GM23338 (cell line): ENCODE data around the gene CCDC102A. TPM values are rescaled to one million over a fixed set of nuclear protein-coding genes. Genes with fewer than 3 reads are reported as not detected.

ENCODE experiments used
- ATAC-seq: fragments of 200-7000 bp; cut with Tn5 transposase; 3 replicates; pipeline ENCODE4 v1.9.1; 2020
- DNase-seq: peaks from one replicate; pipeline ENCODE4 v3.0.0-alpha.2; 2015; ENCODE audit warnings: low spot score
- H2AFZ ChIP-seq: fragments of 200-600 bp; sonication (generic); 2 replicates; pipeline ENCODE4 v1.8.0; 2016; ENCODE audit warnings: antibody characterized with exemption, mild to moderate bottlenecking, moderate library complexity
- H3F3A ChIP-seq: fragments of 200-600 bp; sonication (generic); replicated peaks from 2 replicates; pipeline ENCODE4 v1.8.0; 2017; ENCODE audit warnings: antibody characterized with exemption, mixed run types, low read depth
- H3K27ac ChIP-seq: fragments of 200-600 bp; sonication (generic); 2 replicates; pipeline ENCODE4 v1.6.1; 2016; ENCODE audit warnings: low read depth
- H3K27me3 ChIP-seq: fragments of 200-600 bp; sonication (generic); 2 replicates; pipeline ENCODE4 v1.8.0; 2016; ENCODE audit warnings: mild to moderate bottlenecking, mixed run types, moderate library complexity; ENCODE audit not compliant: insufficient read depth
- H3K36me3 ChIP-seq: fragments of 200-600 bp; sonication (generic); 2 replicates; pipeline ENCODE4 v1.8.0; 2016; ENCODE audit warnings: mild to moderate bottlenecking; ENCODE audit not compliant: insufficient read depth
- H3K4me1 ChIP-seq: fragments of 200-600 bp; sonication (generic); 2 replicates; pipeline ENCODE4 v1.8.0; 2016; ENCODE audit warnings: mild to moderate bottlenecking, moderate library complexity; ENCODE audit not compliant: insufficient read depth
- H3K4me2 ChIP-seq: fragments of 200-600 bp; sonication (generic); 2 replicates; pipeline ENCODE4 v1.7.1; 2017; ENCODE audit warnings: mixed run types
- H3K4me3 ChIP-seq: fragments of 200-600 bp; sonication (generic); 2 replicates; pipeline ENCODE4 v1.6.1; 2016; ENCODE audit warnings: mixed run types
- H3K79me2 ChIP-seq: fragments of 200-600 bp; sonication (generic); replicated peaks from 2 replicates; pipeline ENCODE4 v1.8.0; 2017; ENCODE audit warnings: mild to moderate bottlenecking; ENCODE audit not compliant: insufficient read depth
- H3K9me2 ChIP-seq: fragments of 200-600 bp; sonication (generic); 2 replicates; pipeline ENCODE4 v1.8.0; 2017; ENCODE audit not compliant: insufficient read depth
- H4K20me1 ChIP-seq: fragments of 200-600 bp; sonication (generic); replicated peaks from 2 replicates; pipeline ENCODE4 v1.8.0; 2017; ENCODE audit warnings: mild to moderate bottlenecking; ENCODE audit not compliant: insufficient read depth
- H3K27ac Mint-ChIP-seq: 2 replicates; pipeline ENCODE4 v1.8.0; 2020; ENCODE audit warnings: inconsistent platforms, mild to moderate bottlenecking, moderate library complexity, mixed read lengths
- H3K27me3 Mint-ChIP-seq: 3 replicates; pipeline ENCODE4 v1.8.0; 2022; ENCODE audit warnings: low read depth, mild to moderate bottlenecking, moderate library complexity, mixed read lengths, inconsistent platforms; ENCODE audit not compliant: insufficient read depth, poor library complexity
- H3K36me3 Mint-ChIP-seq: 3 replicates; pipeline ENCODE4 v1.8.0; 2021; ENCODE audit warnings: low read depth, mild to moderate bottlenecking, inconsistent platforms, moderate library complexity, mixed read lengths
- H3K4me1 Mint-ChIP-seq: 3 replicates; pipeline ENCODE4 v1.8.0; 2020; ENCODE audit warnings: mild to moderate bottlenecking, inconsistent platforms, mixed read lengths
- H3K4me3 Mint-ChIP-seq: 3 replicates; pipeline ENCODE4 v1.8.0; 2021; ENCODE audit warnings: moderate library complexity, mild to moderate bottlenecking, inconsistent platforms, mixed read lengths
- H3K9me3 Mint-ChIP-seq: 3 replicates; pipeline ENCODE4 v1.8.0; 2020; ENCODE audit warnings: moderate library complexity, mild to moderate bottlenecking, inconsistent platforms, mixed read lengths
- CREB1 ChIP-seq: fragments of 250-450 bp; sonication (Bioruptor Pico); IDR thresholded peaks from 2 replicates; pipeline ENCODE4 v1.5.0; 2020; ENCODE audit warnings: low read depth, mild to moderate bottlenecking, moderate library complexity
- EZH2 ChIP-seq: fragments of 200-600 bp; sonication (generic); IDR thresholded peaks from one replicate; pipeline ENCODE4 v1.8.0; 2017; ENCODE audit warnings: antibody characterized with exemption, mild to moderate bottlenecking, low read depth; ENCODE audit not compliant: unreplicated experiment
- EZH2phosphoT487 ChIP-seq: fragments of 200-600 bp; sonication (generic); IDR thresholded peaks from one replicate; pipeline ENCODE4 v1.8.1; 2018; ENCODE audit warnings: antibody characterized with exemption; ENCODE audit not compliant: unreplicated experiment
- NANOG ChIP-seq: IDR thresholded peaks from 2 replicates; pipeline ENCODE4 v1.6.1; 2016; ENCODE audit warnings: antibody characterized with exemption, borderline replicate concordance
- POLR2AphosphoS5 ChIP-seq: IDR thresholded peaks from 2 replicates; pipeline ENCODE4 v1.6.1; 2016; ENCODE audit warnings: antibody characterized with exemption, low read depth
- polyA plus RNA-seq: library from polyadenylated mRNA; unstranded; fragments of >200 nt; fragmentation: Nextera tagmentation; extraction: Ambion mirVana; gene quantifications from 2 replicates; pipeline ENCODE4 v1.2.1, GENCODE V29; 2016
- total RNA-seq: library from RNA; depleted of rRNA; stranded (reverse); fragments of >200 nt; shearing (Covaris generic); gene quantifications from 2 replicates; pipeline ENCODE4 v1.2.3, GENCODE V29; 2014
- TF ChIP-seq, protein P1 (sequence below): IDR thresholded peaks from 2 replicates; pipeline ENCODE4 v1.6.1; 2016; ENCODE audit warnings: antibody characterized with exemption
- TF ChIP-seq, protein P2 (sequence below): IDR thresholded peaks from one replicate; pipeline ENCODE4 v1.6.1; 2018; ENCODE audit warnings: antibody characterized with exemption; ENCODE audit not compliant: unreplicated experiment
- TF ChIP-seq, protein P3 (sequence below), 2 experiments: fragments of 200-600 bp in 1 of 2; sonication (generic) in 1 of 2; conservative IDR thresholded peaks; 2 replicates each; pipeline versions ENCODE4 v1.5.1 to v1.6.1; 2016 to 2017; ENCODE audit warnings: antibody characterized with exemption in 2 of 2, low read depth in 2 of 2, mild to moderate bottlenecking in 2 of 2, moderate library complexity in 1 of 2

Gene CCDC102A
- total and polyA plus RNA-seq, 2 experiments from 2014 or later, result 2.0 to 5.2 TPM

DNA sequence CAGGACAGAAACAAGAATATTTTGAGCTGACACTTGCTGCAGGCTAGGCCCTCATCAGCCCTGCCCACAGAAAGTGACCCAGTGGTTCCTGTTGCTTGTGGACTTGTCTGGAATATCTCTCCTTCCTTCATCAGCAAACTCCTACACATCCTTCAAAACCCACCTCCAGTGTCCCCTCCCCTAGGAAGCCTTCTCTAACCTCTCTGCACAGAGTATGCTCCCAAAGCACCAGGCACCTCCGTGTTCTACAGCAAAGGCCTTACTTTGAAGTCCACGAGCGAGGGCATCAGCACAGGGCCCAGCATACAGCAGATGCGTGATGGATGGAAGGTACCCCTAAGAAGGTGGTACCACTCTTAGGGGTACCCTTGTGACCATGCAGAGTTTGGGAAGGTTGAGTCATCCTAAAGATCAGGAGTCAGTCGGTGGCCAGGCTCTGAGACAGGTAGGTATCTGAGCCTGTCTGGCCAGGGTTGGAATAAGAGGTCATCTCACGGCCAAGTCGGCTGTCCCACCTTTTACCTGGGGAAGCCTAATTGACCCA lies 2.0 kb downstream of the CCDC102A start:
- Mint-ChIP-seq H3K4me3 (peak overlapping the region; percentile 6; the same call in 1 of the 3 replicates), H3K9me3 (peaks cover 3% of the 10 kb centered on the region; the same call in 2 of the 3 replicates), H3K4me1 (peaks cover 65% of the 10 kb centered on the region), H3K27ac (0 out of 2 replicates have a peak overlapping the region, but pooled peaks have one; percentile 24), H3K27me3 (peaks cover 46% of the 10 kb centered on the region), H3K36me3 (peaks cover 30% of the 10 kb centered on the region)
- DNase-seq, result no peak
- H4K20me1 ChIP-seq, result peaks cover 9% of the 10 kb centered on the region; the same call in 1 of the 2 replicates
- 0 out of 2 replicates have a peak, but pooled peaks cover 11% of the 10 kb centered on the region for H3F3A ChIP-seq
- peaks cover 15% of the 10 kb centered on the region for H3K79me2 ChIP-seq
- no peaks in the 10 kb centered on the region for H3K36me3 ChIP-seq
- no peak overlapping the region for H3K4me2 ChIP-seq
- H3K27ac ChIP-seq, result no peak overlapping the region
- H3K27me3 ChIP-seq, result peaks cover 24% of the 10 kb centered on the region
- TF ChIP-seq EZH2phosphoT487, result no peak
- TF ChIP-seq, protein P1, sequence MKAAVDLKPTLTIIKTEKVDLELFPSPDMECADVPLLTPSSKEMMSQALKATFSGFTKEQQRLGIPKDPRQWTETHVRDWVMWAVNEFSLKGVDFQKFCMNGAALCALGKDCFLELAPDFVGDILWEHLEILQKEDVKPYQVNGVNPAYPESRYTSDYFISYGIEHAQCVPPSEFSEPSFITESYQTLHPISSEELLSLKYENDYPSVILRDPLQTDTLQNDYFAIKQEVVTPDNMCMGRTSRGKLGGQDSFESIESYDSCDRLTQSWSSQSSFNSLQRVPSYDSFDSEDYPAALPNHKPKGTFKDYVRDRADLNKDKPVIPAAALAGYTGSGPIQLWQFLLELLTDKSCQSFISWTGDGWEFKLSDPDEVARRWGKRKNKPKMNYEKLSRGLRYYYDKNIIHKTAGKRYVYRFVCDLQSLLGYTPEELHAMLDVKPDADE, result no peak
- no peak for TF ChIP-seq EZH2
- TF ChIP-seq NANOG, result no peak
- no peak for TF ChIP-seq CREB1 (CRISPR knock-in tag)
- TF ChIP-seq, protein P2, sequence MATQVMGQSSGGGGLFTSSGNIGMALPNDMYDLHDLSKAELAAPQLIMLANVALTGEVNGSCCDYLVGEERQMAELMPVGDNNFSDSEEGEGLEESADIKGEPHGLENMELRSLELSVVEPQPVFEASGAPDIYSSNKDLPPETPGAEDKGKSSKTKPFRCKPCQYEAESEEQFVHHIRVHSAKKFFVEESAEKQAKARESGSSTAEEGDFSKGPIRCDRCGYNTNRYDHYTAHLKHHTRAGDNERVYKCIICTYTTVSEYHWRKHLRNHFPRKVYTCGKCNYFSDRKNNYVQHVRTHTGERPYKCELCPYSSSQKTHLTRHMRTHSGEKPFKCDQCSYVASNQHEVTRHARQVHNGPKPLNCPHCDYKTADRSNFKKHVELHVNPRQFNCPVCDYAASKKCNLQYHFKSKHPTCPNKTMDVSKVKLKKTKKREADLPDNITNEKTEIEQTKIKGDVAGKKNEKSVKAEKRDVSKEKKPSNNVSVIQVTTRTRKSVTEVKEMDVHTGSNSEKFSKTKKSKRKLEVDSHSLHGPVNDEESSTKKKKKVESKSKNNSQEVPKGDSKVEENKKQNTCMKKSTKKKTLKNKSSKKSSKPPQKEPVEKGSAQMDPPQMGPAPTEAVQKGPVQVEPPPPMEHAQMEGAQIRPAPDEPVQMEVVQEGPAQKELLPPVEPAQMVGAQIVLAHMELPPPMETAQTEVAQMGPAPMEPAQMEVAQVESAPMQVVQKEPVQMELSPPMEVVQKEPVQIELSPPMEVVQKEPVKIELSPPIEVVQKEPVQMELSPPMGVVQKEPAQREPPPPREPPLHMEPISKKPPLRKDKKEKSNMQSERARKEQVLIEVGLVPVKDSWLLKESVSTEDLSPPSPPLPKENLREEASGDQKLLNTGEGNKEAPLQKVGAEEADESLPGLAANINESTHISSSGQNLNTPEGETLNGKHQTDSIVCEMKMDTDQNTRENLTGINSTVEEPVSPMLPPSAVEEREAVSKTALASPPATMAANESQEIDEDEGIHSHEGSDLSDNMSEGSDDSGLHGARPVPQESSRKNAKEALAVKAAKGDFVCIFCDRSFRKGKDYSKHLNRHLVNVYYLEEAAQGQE, result no peak
- TF ChIP-seq, protein P3, sequence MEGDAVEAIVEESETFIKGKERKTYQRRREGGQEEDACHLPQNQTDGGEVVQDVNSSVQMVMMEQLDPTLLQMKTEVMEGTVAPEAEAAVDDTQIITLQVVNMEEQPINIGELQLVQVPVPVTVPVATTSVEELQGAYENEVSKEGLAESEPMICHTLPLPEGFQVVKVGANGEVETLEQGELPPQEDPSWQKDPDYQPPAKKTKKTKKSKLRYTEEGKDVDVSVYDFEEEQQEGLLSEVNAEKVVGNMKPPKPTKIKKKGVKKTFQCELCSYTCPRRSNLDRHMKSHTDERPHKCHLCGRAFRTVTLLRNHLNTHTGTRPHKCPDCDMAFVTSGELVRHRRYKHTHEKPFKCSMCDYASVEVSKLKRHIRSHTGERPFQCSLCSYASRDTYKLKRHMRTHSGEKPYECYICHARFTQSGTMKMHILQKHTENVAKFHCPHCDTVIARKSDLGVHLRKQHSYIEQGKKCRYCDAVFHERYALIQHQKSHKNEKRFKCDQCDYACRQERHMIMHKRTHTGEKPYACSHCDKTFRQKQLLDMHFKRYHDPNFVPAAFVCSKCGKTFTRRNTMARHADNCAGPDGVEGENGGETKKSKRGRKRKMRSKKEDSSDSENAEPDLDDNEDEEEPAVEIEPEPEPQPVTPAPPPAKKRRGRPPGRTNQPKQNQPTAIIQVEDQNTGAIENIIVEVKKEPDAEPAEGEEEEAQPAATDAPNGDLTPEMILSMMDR (conservative IDR thresholded peaks at IDR 0.05; ENCODE audit: low read depth in 2 of 2), result no peak
- no peak for TF ChIP-seq POLR2AphosphoS5
- H3K4me1 ChIP-seq, result peaks cover 37% of the 10 kb centered on the region
- H3K4me3 ChIP-seq, result no peak overlapping the region
- H2AFZ ChIP-seq, result no peak overlapping the region
- no peaks in the 10 kb centered on the region for H3K9me2 ChIP-seq
- no peak for ATAC-seq
